Stimulated activated CD4-positive, alpha-beta T cell treated with anti-CD3 and anti-CD28 coated beads, Interleukin-4, amount 100 ng/mL, for 4 hours (primary cell): Measurements from ENCODE around the gene NBAS.
"Not testable (repeated sequence)": the region's sequence is repeated elsewhere in the genome, so short reads cannot be mapped to it uniquely, and the experiment has no call there.

Experiments used
- DNase-seq, 2 experiments: peaks; one replicate each; pipeline ENCODE4 v3.0.0-alpha.2; 2020

The NBAS gene

GRCh38 chr2:15404511-15404910 is 156.6 kb downstream of the NBAS start:
- DNase-seq = not testable (repeated sequence)

- DNase-seq = no peak
Measured at GRCh38 chr2:15400240-15400826, 160.8 kb downstream of the NBAS start.

- DNase-seq = no peak
Measured at GRCh38 chr2:15399241-15399640, 161.9 kb downstream of the NBAS start.

- DNase-seq = no peak
Measured at GRCh38 chr2:15391751-15392150, 169.4 kb downstream of the NBAS start.

- DNase-seq = no peak
Measured at GRCh38 chr2:15389895-15390294, 171.2 kb downstream of the NBAS start.

- no peak for DNase-seq
Measured at GRCh38 chr2:15389326-15389700, 171.8 kb downstream of the NBAS start.

GRCh38 chr2:15388406-15389325 is 172.5 kb downstream of the NBAS start:
- no peak for DNase-seq

- DNase-seq = no peak
Measured at GRCh38 chr2:15385184-15385583, 175.9 kb downstream of the NBAS start.

GRCh38 chr2:15383695-15384350 is 177.3 kb downstream of the NBAS start:
- DNase-seq = no peak

GRCh38 chr2:15378148-15378908 is 182.8 kb downstream of the NBAS start:
- DNase-seq = no peak

GRCh38 chr2:15377202-15377601 is 183.9 kb downstream of the NBAS start:
- no peak for DNase-seq

GRCh38 chr2:15372019-15372418 is 189.1 kb downstream of the NBAS start:
- DNase-seq = no peak

- no peak for DNase-seq
Measured at GRCh38 chr2:15369129-15369528, 192.0 kb downstream of the NBAS start.

- DNase-seq = no peak
Measured at GRCh38 chr2:15367715-15368114, 193.4 kb downstream of the NBAS start.

GRCh38 chr2:15367205-15367604 is 193.9 kb downstream of the NBAS start:
- no peak for DNase-seq

GRCh38 chr2:15365411-15365810 is 195.7 kb downstream of the NBAS start:
- DNase-seq = no peak

- no peak for DNase-seq
Measured at GRCh38 chr2:15364561-15364960, 196.6 kb downstream of the NBAS start.

- no peak for DNase-seq
Measured at GRCh38 chr2:15363734-15364133, 197.4 kb downstream of the NBAS start.

GRCh38 chr2:15363142-15363541 is 198.0 kb downstream of the NBAS start:
- no peak for DNase-seq

GRCh38 chr2:15359716-15360531 is 201.2 kb downstream of the NBAS start:
- no peak for DNase-seq

GRCh38 chr2:15357922-15358321 is 203.2 kb downstream of the NBAS start:
- no peak for DNase-seq

GRCh38 chr2:15357186-15357585 is 203.9 kb downstream of the NBAS start:
- DNase-seq = no peak
